ENCODE results near the gene ATG2A. TPM values are rescaled to one million over a fixed set of nuclear protein-coding genes. Genes with fewer than 3 reads are reported as not detected.

ATG2A gene
- total RNA-seq, 1 donor from 2014 or later = 4.4 TPM

DNA sequence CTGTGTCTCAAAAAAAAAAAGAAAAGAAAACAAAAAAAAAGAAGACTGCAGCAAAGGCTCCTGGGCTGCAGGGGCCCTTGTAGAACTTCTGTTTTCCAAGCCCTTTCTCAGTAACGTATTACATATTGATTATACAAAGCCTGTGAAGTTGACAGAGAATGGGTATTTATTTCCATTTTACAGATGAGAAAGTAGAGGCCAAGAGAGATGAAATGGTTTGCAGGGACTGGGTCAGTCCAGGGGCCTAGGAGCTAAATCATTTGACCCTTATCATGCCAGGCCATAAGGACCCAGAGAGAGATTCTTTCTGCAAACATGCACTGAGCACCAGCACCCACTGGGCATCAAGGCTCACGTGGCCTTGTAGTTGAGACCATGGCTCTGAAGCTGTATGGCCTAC is 11.9 kb upstream of the ATG2A start:
- no peak overlapping the region for H3K4me3 Mint-ChIP-seq
- Histone ChIP-seq H2AFZ (replicated peaks) (no peak overlapping the region), H3K9ac (no peak overlapping the region), H4K20me1 (ENCODE audit: low read depth) (no peaks in the 10 kb centered on the region), H3K4me2 (no peak overlapping the region), H3K4me1 (no peaks in the 10 kb centered on the region), H3K27ac (no peak overlapping the region), H3K27me3 (peaks cover 7% of the 10 kb centered on the region), H3K79me2 (ENCODE audit: low read depth) (no peaks in the 10 kb centered on the region), H3K4me3 (no peak overlapping the region), H3F3A (ENCODE audit: low read depth) (no peaks in the 10 kb centered on the region), H3K9me3 (ENCODE audit: low read depth) (no peaks in the 10 kb centered on the region), H3K36me3 (no peaks in the 10 kb centered on the region)
- TF ChIP-seq EZH2phosphoT487 (IDR thresholded peaks at IDR 0.05) (no peak), EZH2 (IDR thresholded peaks at IDR 0.05) (no peak)
- TF ChIP-seq, protein P1, sequence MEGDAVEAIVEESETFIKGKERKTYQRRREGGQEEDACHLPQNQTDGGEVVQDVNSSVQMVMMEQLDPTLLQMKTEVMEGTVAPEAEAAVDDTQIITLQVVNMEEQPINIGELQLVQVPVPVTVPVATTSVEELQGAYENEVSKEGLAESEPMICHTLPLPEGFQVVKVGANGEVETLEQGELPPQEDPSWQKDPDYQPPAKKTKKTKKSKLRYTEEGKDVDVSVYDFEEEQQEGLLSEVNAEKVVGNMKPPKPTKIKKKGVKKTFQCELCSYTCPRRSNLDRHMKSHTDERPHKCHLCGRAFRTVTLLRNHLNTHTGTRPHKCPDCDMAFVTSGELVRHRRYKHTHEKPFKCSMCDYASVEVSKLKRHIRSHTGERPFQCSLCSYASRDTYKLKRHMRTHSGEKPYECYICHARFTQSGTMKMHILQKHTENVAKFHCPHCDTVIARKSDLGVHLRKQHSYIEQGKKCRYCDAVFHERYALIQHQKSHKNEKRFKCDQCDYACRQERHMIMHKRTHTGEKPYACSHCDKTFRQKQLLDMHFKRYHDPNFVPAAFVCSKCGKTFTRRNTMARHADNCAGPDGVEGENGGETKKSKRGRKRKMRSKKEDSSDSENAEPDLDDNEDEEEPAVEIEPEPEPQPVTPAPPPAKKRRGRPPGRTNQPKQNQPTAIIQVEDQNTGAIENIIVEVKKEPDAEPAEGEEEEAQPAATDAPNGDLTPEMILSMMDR (IDR thresholded peaks at IDR 0.05) = no peak
- DNase-seq (ENCODE audit: low spot score) = no peak
- peaks cover 9% of the 10 kb centered on the region for H3K4me1 Mint-ChIP-seq
- H3K36me3 Mint-ChIP-seq = peaks cover 7% of the 10 kb centered on the region
- H3K27ac Mint-ChIP-seq = no peak overlapping the region
- no peaks in the 10 kb centered on the region for H3K9me3 Mint-ChIP-seq
- peaks cover 4% of the 10 kb centered on the region for H3K27me3 Mint-ChIP-seq (ENCODE audit: insufficient read depth, low read depth)

DNA sequence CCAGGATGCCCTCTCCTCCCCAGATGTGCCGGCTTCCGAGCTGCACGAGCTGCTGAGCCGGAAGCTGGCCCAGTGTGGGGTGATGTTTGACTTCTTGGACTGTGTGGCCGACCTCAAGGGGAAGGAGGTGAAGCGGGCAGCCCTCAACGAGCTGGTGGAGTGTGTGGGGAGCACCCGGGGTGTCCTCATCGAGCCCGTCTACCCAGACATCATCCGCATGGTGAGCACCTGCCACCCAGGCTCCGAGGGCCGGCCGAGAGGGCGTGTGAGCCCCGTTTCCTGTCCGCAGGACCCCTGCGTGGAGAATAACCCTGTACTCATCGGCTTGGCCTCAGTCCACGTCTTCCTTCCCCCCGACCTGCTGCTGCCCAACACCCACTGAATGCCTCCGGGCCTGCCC is 9.7 kb upstream of the ATG2A start:
- peaks cover 7% of the 10 kb centered on the region for H3K27me3 ChIP-seq
- H3K27ac ChIP-seq = no peak overlapping the region
- no peak overlapping the region for H2AFZ ChIP-seq (replicated peaks)
- no peak overlapping the region for H3K9ac ChIP-seq
- no peaks in the 10 kb centered on the region for H3K4me1 ChIP-seq
- no peak for TF ChIP-seq EZH2phosphoT487 (IDR thresholded peaks at IDR 0.05)
- TF ChIP-seq EZH2 (IDR thresholded peaks at IDR 0.05) = no peak
- TF ChIP-seq, protein P1 (IDR thresholded peaks at IDR 0.05) = no peak
- Mint-ChIP-seq H3K36me3 (peaks cover 2% of the 10 kb centered on the region), H3K4me1 (peaks cover 13% of the 10 kb centered on the region), H3K27ac (no peak overlapping the region), H3K9me3 (no peaks in the 10 kb centered on the region), H3K4me3 (peak overlapping the region; percentile 72), H3K27me3 (ENCODE audit: insufficient read depth, low read depth) (peaks cover 3% of the 10 kb centered on the region)
- H3K9me3 ChIP-seq (ENCODE audit: low read depth) = no peaks in the 10 kb centered on the region
- no peak overlapping the region for H3K4me3 ChIP-seq
- H3K36me3 ChIP-seq = no peaks in the 10 kb centered on the region
- no peak overlapping the region for H3K4me2 ChIP-seq
- no peak for DNase-seq (ENCODE audit: low spot score)
- H4K20me1 ChIP-seq (ENCODE audit: low read depth) = no peaks in the 10 kb centered on the region
- no peaks in the 10 kb centered on the region for H3K79me2 ChIP-seq (ENCODE audit: low read depth)
- no peaks in the 10 kb centered on the region for H3F3A ChIP-seq (ENCODE audit: low read depth)

DNA sequence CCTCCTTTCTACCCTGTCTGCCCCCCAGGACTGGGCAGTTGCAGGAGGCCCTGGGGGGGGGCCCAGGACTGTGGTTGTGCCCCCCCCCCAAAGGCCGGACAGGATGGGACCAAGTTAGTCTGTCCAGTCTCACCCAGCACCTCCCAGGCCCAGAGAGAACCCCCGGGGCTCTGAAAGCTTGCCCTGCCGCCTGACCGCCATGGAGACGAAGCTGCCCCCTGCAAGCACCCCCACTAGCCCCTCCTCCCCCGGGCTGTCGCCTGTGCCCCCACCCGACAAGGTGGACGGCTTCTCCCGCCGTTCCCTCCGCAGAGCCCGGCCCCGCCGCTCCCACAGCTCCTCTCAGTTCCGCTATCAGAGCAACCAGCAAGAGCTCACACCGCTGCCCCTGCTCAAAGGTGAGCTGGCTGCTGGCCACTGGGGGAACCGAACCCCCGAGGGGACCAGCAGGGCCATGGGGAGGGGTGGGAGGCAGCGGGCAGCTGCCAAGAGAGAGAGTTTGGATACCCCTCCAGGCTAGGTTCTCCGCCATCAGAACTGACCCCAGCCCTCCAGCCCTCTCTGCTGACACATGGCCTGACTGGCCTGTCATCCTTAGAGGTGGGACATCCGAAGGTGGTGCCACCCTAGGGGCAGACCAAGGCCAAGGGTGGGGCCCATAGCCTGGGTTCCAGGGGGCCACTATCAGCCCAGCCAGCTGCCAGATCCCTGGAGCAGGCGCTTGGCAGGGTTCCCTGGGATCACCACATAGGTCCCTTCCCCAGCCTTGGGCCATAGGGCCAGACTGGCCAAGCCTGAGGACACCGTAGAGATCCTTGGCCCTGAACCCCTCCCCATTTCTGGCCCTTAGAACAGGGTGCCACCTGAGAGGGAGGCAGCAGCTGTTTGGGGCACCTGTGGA is 8.8 kb upstream of the ATG2A start:
- Histone ChIP-seq H3K4me3 (peak overlapping the region; percentile 81), H4K20me1 (ENCODE audit: low read depth) (no peaks in the 10 kb centered on the region), H3K79me2 (ENCODE audit: low read depth) (no peaks in the 10 kb centered on the region), H3F3A (ENCODE audit: low read depth) (no peaks in the 10 kb centered on the region), H3K4me1 (no peaks in the 10 kb centered on the region), H2AFZ (replicated peaks) (no peak overlapping the region), H3K27me3 (peaks cover 7% of the 10 kb centered on the region), H3K36me3 (no peaks in the 10 kb centered on the region), H3K4me2 (peak overlapping the region; percentile 96), H3K9me3 (ENCODE audit: low read depth) (no peaks in the 10 kb centered on the region), H3K9ac (no peak overlapping the region), H3K27ac (no peak overlapping the region)
- Mint-ChIP-seq H3K27me3 (ENCODE audit: insufficient read depth, low read depth) (peaks cover 3% of the 10 kb centered on the region), H3K27ac (peak overlapping the region; percentile 81), H3K4me1 (peaks cover 13% of the 10 kb centered on the region), H3K4me3 (peak overlapping the region; percentile 92), H3K9me3 (no peaks in the 10 kb centered on the region), H3K36me3 (peaks cover 2% of the 10 kb centered on the region)
- DNase-seq (ENCODE audit: low spot score) = peak; percentile 31
- TF ChIP-seq EZH2phosphoT487 (IDR thresholded peaks at IDR 0.05) = no peak
- TF ChIP-seq EZH2 (IDR thresholded peaks at IDR 0.05) = no peak
- TF ChIP-seq, protein P1 (IDR thresholded peaks at IDR 0.05) = no peak
